ENCODE measurements around the gene OR5H6.
"Not testable (repeated sequence)": the region's sequence is repeated elsewhere in the genome, so short reads cannot be mapped to it uniquely, and the experiment has no call there.

OR5H6 gene

GRCh38 chr3:98263944-98264343 is at the start of gene OR5H6:
Gene OR5H6, plus strand, starts transcription at chr3:98264244. Its CDS starts 89 bp downstream, at chr3:98264333.
- DNase-seq (ENCODE audit: insufficient read length, low spot score) = no peak
- FAIRE-seq = no peak

GRCh38 chr3:98215051-98215450 is 49.0 kb upstream of the OR5H6 start:
- FAIRE-seq (no peak), DNase-seq (ENCODE audit: insufficient read length, low spot score) (no peak)

DNA sequence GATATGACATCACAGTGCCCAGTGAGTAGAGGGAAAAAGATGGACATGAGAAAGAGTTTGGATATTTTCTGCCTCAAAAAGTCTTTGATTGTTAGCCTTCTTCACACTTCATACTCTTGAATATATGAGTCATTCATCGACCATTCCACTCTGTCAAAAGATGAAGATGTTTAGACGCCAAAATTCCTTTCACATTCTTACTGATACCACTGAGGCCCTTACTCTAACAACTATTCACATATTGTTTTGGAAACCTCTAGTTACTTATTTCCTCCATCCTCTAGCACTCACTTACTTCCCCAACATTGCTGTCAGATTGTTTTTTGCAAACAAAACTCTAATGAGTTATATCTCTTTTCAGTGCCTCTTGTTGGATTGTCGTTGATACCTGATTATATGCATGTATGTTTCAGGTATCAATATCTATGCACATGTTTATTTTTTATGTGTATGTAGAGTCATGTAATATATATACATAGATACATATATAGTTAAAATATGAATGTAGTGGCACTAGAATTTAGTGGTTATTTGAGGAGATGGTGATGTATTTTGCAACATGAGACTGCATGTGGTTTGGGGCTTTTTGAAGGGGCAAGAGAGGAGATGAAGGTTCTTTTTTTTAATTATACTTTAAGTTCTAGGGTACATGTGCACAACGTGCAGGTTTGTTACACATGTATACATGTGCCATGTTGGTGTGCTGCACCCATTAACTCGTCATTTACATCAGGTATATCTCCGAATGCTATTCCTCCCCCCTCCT is 40.0 kb upstream of the OR5H6 start:
- FAIRE-seq (no peak), DNase-seq (ENCODE audit: insufficient read length, low spot score) (no peak)

- no peak for DNase-seq (ENCODE audit: insufficient read length, low spot score)
- FAIRE-seq = no peak
Observed at GRCh38 chr3:98232489-98232888, 31.6 kb upstream of the OR5H6 start.

DNA sequence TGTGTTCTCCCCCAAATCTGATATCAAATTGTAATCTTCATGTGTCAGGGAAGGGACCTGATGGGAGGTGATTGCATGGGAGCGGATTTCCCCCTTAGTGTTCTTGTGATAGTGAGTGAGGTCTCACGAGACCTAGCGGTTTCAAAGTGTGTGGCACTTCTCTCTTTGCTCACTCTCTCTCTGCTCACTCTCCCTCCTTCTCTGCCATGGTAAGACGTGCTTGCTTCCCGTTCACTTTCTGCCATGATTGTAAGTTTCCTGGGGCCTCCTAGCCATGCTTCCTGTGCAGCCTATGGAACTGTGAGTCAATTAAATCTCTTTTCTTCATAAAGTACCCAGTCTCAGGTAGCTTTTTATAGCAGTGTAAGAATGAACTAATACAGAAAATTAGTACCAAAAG is 30.6 kb upstream of the OR5H6 start:
- DNase-seq (ENCODE audit: insufficient read length, low spot score) (no peak), FAIRE-seq (no peak)

- FAIRE-seq (no peak), DNase-seq (ENCODE audit: insufficient read length, low spot score) (no peak)
Observed at GRCh38 chr3:98240131-98240530, 23.9 kb upstream of the OR5H6 start.

- FAIRE-seq = no peak
- no peak for DNase-seq (ENCODE audit: insufficient read length, low spot score)
Observed at GRCh38 chr3:98242155-98242554, 21.9 kb upstream of the OR5H6 start.

DNA sequence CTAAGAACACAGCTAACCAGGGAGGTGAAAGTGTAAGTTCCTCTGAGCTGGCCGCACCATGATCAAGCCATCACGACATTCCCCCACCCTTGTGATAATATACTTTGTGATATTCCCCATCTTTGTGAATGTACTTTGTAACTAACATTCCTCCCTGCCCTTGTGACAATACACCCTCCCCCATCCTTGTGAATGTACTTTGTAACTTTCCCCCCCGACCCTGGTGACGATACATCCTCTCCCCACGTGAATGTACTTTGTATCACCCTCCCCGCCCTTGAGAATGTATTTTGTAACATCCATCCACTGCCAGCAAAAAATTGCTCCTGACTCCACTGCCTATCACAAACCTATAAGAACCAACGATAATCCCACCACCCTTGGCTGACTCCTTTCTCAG is 20.2 kb upstream of the OR5H6 start:
- DNase-seq (ENCODE audit: insufficient read length, low spot score) = no peak
- no peak for FAIRE-seq

DNA sequence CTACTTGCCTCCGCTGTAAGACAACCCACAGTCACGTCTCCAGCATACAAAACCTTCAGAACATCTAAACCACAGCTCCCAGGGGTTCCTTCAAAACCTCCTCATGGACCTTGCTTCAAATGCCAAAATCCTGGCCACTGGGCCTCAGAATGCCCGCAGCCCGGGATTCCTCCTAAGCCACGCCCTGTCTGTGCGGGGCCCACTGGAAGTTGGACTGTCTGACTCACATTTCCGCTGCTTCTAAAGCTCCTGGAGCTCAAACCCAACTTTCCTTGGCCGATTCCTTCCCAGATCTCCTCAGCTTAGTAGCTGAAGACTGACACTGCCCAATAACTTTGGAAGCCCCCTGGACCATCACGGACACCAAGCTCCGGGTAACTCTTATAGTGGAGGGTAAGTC is 17.9 kb upstream of the OR5H6 start:
- no peak for FAIRE-seq
- no peak for DNase-seq (ENCODE audit: insufficient read length, low spot score)

GRCh38 chr3:98256026-98256425 is 8.0 kb upstream of the OR5H6 start:
- DNase-seq (ENCODE audit: insufficient read length, low spot score); FAIRE-seq: not testable (repeated sequence)

- FAIRE-seq (no peak), DNase-seq (ENCODE audit: insufficient read length, low spot score) (no peak)
Observed at GRCh38 chr3:98259707-98260106, 4.3 kb upstream of the OR5H6 start.

GRCh38 chr3:98262046-98262445 is 2.0 kb upstream of the OR5H6 start:
- FAIRE-seq = no peak
- DNase-seq (ENCODE audit: insufficient read length, low spot score) = no peak

DNA sequence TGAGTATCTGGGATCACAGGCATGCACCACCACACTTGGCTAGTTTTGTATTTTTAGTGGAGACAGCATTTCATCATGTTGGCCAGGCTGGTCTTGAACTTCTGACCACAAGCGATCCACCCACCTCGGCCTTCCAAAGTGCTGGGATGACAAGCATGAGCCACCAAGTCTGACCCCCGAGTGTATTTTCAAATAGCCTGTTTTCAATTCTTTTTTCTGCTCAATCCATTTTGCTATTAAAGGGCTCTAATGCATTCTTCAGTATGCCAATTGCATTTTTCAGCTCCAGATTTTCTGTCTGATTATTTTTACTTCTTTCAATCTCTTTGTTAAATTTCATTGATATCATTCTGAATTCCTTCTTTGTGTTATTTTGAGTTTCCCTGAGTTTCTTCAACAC is 5.8 kb downstream of the OR5H6 start:
- no peak for FAIRE-seq
- no peak for DNase-seq (ENCODE audit: insufficient read length, low spot score)

DNA sequence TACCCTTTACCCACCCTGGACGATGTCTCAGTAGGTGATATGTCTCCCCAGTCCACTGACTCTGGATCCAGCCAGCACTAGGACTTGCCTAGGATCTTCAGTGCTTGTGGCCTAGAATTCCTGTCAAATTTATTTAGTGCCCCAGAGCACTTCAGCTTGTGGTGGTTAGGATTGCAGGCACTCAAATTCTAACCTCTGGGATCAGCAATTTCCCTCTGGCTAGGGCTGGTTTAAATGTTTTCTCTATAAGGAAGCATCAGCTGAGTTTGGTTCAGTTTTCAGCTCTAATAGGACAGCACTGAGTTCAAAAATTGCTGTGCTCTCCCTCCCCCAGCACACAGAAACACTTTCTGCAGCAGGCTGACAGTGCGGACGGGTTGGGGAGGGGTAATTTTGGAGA is 8.1 kb downstream of the OR5H6 start:
- FAIRE-seq (no peak), DNase-seq (ENCODE audit: insufficient read length, low spot score) (no peak)

DNA sequence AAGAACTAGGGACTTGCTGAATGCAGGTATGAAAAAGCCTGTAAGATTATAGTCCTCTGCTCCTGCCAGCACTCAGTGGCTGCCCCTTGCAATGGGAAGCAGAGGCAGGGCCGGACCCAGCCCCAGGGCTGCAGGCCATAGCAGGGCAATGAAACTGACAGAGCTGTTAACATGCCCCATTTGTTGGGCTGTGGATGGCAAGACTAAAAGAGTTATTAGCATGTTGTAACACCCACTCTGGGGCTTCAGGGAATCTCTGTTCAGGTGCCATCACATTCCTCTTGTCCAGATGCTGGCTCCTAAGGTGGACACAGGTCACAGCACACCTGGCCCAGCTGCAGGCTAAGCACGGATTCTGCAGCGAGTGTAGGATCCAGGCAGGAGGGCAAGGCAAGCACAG is 10.9 kb downstream of the OR5H6 start:
- DNase-seq (ENCODE audit: insufficient read length, low spot score) (no peak), FAIRE-seq (no peak)

- no peak for FAIRE-seq
- no peak for DNase-seq (ENCODE audit: insufficient read length, low spot score)
Observed at GRCh38 chr3:98282205-98282604, 18.2 kb downstream of the OR5H6 start, which contains the start of gene OR5H2. Gene OR5H2, plus strand, starts transcription at chr3:98282505. Its CDS starts 398 bp downstream, at chr3:98282903.

DNA sequence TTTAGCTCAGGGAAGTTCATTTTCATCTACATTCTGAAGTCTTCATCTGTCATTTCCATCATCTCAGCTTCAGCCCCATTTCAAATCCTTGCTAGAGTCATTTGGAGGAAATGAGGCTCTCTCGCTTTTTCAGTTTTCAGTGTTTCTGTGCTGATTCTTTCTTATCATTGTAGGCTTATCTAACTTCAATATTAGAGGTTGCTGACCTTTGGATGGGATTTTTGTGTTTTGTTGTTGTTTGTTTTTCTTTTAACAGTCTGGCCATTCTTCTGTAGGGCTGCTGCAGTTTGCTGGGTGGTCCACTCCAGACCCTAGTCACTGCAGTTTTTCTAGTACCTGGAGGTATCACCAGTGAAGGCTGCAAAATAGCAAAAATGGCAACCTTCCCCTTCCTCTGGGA is 26.9 kb downstream of the OR5H6 start:
- FAIRE-seq = no peak
- no peak for DNase-seq (ENCODE audit: insufficient read length, low spot score)

DNA sequence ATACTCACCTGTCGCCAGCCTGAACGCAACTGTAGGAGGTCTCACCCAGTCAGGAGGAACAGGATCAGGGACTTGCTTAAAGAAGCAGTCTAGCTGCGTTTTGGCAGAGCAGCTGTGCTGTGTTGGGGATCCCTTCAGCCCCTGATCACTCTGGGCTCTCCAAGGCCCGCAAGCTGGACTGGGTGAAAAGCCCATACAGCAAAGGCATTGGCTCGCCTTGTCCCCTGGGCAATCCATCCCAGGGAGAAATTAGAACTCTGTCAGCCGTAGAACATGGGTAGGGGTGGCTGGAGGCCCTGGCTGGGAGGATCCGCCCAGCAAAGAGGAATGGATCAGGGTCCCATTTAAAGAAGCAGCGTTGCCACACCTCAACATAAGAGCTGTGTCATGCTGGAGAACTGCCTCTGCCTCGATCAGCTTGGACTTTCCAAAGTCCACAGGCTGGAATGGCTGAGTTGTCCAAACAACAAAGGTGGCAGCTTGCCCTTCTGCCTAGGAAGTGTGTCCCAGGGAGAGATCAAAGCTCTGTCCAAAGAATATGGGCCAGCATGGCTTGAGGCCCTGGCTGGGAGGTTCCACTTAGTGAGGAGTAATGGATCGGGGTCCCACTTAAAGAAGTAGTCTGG is 27.4 kb downstream of the OR5H6 start:
- no peak for DNase-seq (ENCODE audit: insufficient read length, low spot score)
- no peak for FAIRE-seq

Measured in HTR-8/SVneo (cell line).